GM23338 (cell line): ENCODE results near the gene FURIN. TPM values are rescaled to one million over a fixed set of nuclear protein-coding genes. Genes with fewer than 3 reads are reported as not detected.
A peak's percentile ranks its signal among the peaks of the same experiment; 100 is the strongest.

Source experiments
- ATAC-seq: fragments of 200-7000 bp; cut with Tn5 transposase; 3 replicates; pipeline ENCODE4 v1.9.1; 2020
- DNase-seq: peaks from one replicate; pipeline ENCODE4 v3.0.0-alpha.2; 2015; ENCODE audit warnings: low spot score
- H2AFZ ChIP-seq: fragments of 200-600 bp; sonication (generic); 2 replicates; pipeline ENCODE4 v1.8.0; 2016; ENCODE audit warnings: antibody characterized with exemption, mild to moderate bottlenecking, moderate library complexity
- H3F3A ChIP-seq: fragments of 200-600 bp; sonication (generic); replicated peaks from 2 replicates; pipeline ENCODE4 v1.8.0; 2017; ENCODE audit warnings: antibody characterized with exemption, mixed run types, low read depth
- H3K27ac ChIP-seq: fragments of 200-600 bp; sonication (generic); 2 replicates; pipeline ENCODE4 v1.6.1; 2016; ENCODE audit warnings: low read depth
- H3K27me3 ChIP-seq: fragments of 200-600 bp; sonication (generic); 2 replicates; pipeline ENCODE4 v1.8.0; 2016; ENCODE audit warnings: mild to moderate bottlenecking, mixed run types, moderate library complexity; ENCODE audit not compliant: insufficient read depth
- H3K36me3 ChIP-seq: fragments of 200-600 bp; sonication (generic); 2 replicates; pipeline ENCODE4 v1.8.0; 2016; ENCODE audit warnings: mild to moderate bottlenecking; ENCODE audit not compliant: insufficient read depth
- H3K4me1 ChIP-seq: fragments of 200-600 bp; sonication (generic); 2 replicates; pipeline ENCODE4 v1.8.0; 2016; ENCODE audit warnings: mild to moderate bottlenecking, moderate library complexity; ENCODE audit not compliant: insufficient read depth
- H3K4me2 ChIP-seq: fragments of 200-600 bp; sonication (generic); 2 replicates; pipeline ENCODE4 v1.7.1; 2017; ENCODE audit warnings: mixed run types
- H3K4me3 ChIP-seq: fragments of 200-600 bp; sonication (generic); 2 replicates; pipeline ENCODE4 v1.6.1; 2016; ENCODE audit warnings: mixed run types
- H3K79me2 ChIP-seq: fragments of 200-600 bp; sonication (generic); replicated peaks from 2 replicates; pipeline ENCODE4 v1.8.0; 2017; ENCODE audit warnings: mild to moderate bottlenecking; ENCODE audit not compliant: insufficient read depth
- H3K9me2 ChIP-seq: fragments of 200-600 bp; sonication (generic); 2 replicates; pipeline ENCODE4 v1.8.0; 2017; ENCODE audit not compliant: insufficient read depth
- H4K20me1 ChIP-seq: fragments of 200-600 bp; sonication (generic); replicated peaks from 2 replicates; pipeline ENCODE4 v1.8.0; 2017; ENCODE audit warnings: mild to moderate bottlenecking; ENCODE audit not compliant: insufficient read depth
- H3K27ac Mint-ChIP-seq: 2 replicates; pipeline ENCODE4 v1.8.0; 2020; ENCODE audit warnings: inconsistent platforms, mild to moderate bottlenecking, moderate library complexity, mixed read lengths
- H3K27me3 Mint-ChIP-seq: 3 replicates; pipeline ENCODE4 v1.8.0; 2022; ENCODE audit warnings: low read depth, mild to moderate bottlenecking, moderate library complexity, mixed read lengths, inconsistent platforms; ENCODE audit not compliant: insufficient read depth, poor library complexity
- H3K36me3 Mint-ChIP-seq: 3 replicates; pipeline ENCODE4 v1.8.0; 2021; ENCODE audit warnings: low read depth, mild to moderate bottlenecking, inconsistent platforms, moderate library complexity, mixed read lengths
- H3K4me1 Mint-ChIP-seq: 3 replicates; pipeline ENCODE4 v1.8.0; 2020; ENCODE audit warnings: mild to moderate bottlenecking, inconsistent platforms, mixed read lengths
- H3K4me3 Mint-ChIP-seq: 3 replicates; pipeline ENCODE4 v1.8.0; 2021; ENCODE audit warnings: moderate library complexity, mild to moderate bottlenecking, inconsistent platforms, mixed read lengths
- H3K9me3 Mint-ChIP-seq: 3 replicates; pipeline ENCODE4 v1.8.0; 2020; ENCODE audit warnings: moderate library complexity, mild to moderate bottlenecking, inconsistent platforms, mixed read lengths
- CREB1 ChIP-seq: fragments of 250-450 bp; sonication (Bioruptor Pico); IDR thresholded peaks from 2 replicates; pipeline ENCODE4 v1.5.0; 2020; ENCODE audit warnings: low read depth, mild to moderate bottlenecking, moderate library complexity
- EZH2phosphoT487 ChIP-seq: fragments of 200-600 bp; sonication (generic); IDR thresholded peaks from one replicate; pipeline ENCODE4 v1.8.1; 2018; ENCODE audit warnings: antibody characterized with exemption; ENCODE audit not compliant: unreplicated experiment
- JUNB ChIP-seq: IDR thresholded peaks from one replicate; pipeline ENCODE4 v1.6.1; 2016; ENCODE audit warnings: antibody characterized with exemption; ENCODE audit not compliant: unreplicated experiment
- NANOG ChIP-seq: IDR thresholded peaks from 2 replicates; pipeline ENCODE4 v1.6.1; 2016; ENCODE audit warnings: antibody characterized with exemption, borderline replicate concordance
- POLR2AphosphoS5 ChIP-seq: IDR thresholded peaks from 2 replicates; pipeline ENCODE4 v1.6.1; 2016; ENCODE audit warnings: antibody characterized with exemption, low read depth
- REST ChIP-seq: IDR thresholded peaks from one replicate; pipeline ENCODE4 v1.6.1; 2018; ENCODE audit warnings: antibody characterized with exemption; ENCODE audit not compliant: unreplicated experiment
- STAT1 ChIP-seq: IDR thresholded peaks from one replicate; pipeline ENCODE4 v1.6.1; 2016; ENCODE audit warnings: antibody characterized with exemption; ENCODE audit not compliant: unreplicated experiment
- ZNF114 ChIP-seq: fragments of 250-450 bp; sonication (Bioruptor Pico); IDR thresholded peaks from 2 replicates; pipeline ENCODE4 v1.5.0; 2020; ENCODE audit warnings: mild to moderate bottlenecking, moderate library complexity
- ZNF331 ChIP-seq: fragments of 250-450 bp; sonication (Bioruptor Pico); IDR thresholded peaks from 2 replicates; pipeline ENCODE4 v1.5.0; 2020; ENCODE audit warnings: low read depth, mild to moderate bottlenecking, moderate library complexity
- ZNF462 ChIP-seq: fragments of 250-450 bp; sonication (Bioruptor Pico); IDR thresholded peaks from 2 replicates; pipeline ENCODE4 v1.5.0; 2020; ENCODE audit warnings: mild to moderate bottlenecking, moderate library complexity
- polyA plus RNA-seq: library from polyadenylated mRNA; unstranded; fragments of >200 nt; fragmentation: Nextera tagmentation; extraction: Ambion mirVana; gene quantifications from 2 replicates; pipeline ENCODE4 v1.2.1, GENCODE V29; 2016
- total RNA-seq: library from RNA; depleted of rRNA; stranded (reverse); fragments of >200 nt; shearing (Covaris generic); gene quantifications from 2 replicates; pipeline ENCODE4 v1.2.3, GENCODE V29; 2014

Gene FURIN
- total and polyA plus RNA-seq, 2 experiments from 2014 or later: 6.3 to 20.9 TPM

- no peaks in the 10 kb centered on the region for H3K9me2 ChIP-seq
- H3K4me3 Mint-ChIP-seq: peak overlapping the region; percentile 77
- peak overlapping the region; percentile 90 for H3K4me2 ChIP-seq
- H3K4me1 Mint-ChIP-seq: peaks cover 62% of the 10 kb centered on the region
- peaks cover 55% of the 10 kb centered on the region for H3K4me1 ChIP-seq
- peaks cover 22% of the 10 kb centered on the region for H3K79me2 ChIP-seq
- TF ChIP-seq JUNB: no peak
- no peaks in the 10 kb centered on the region for H3K36me3 ChIP-seq
- peak; percentile 11 for ATAC-seq
- peak; percentile 49 for DNase-seq
- H2AFZ ChIP-seq: peak overlapping the region; percentile 83
- H3K27ac Mint-ChIP-seq: peak overlapping the region; percentile 61; the same call in 1 of the 2 replicates
- H3K9me3 Mint-ChIP-seq: no peaks in the 10 kb centered on the region
- H3K27ac ChIP-seq: peak overlapping the region; percentile 85
- peak overlapping the region; percentile 76 for H3K4me3 ChIP-seq
- no peaks in the 10 kb centered on the region for H4K20me1 ChIP-seq
- peaks cover 22% of the 10 kb centered on the region for H3F3A ChIP-seq
- no peaks in the 10 kb centered on the region for H3K27me3 ChIP-seq
- no peaks in the 10 kb centered on the region; the same call in 2 of the 3 replicates for H3K36me3 Mint-ChIP-seq
- H3K27me3 Mint-ChIP-seq: peaks cover 11% of the 10 kb centered on the region
Measured at GRCh38 chr15:90870354-90871138, 2.2 kb downstream of the FURIN start.

- H3F3A ChIP-seq: peaks cover 22% of the 10 kb centered on the region
- Mint-ChIP-seq H3K27ac (peak overlapping the region; percentile 61; the same call in 1 of the 2 replicates), H3K4me3 (peak overlapping the region; percentile 77), H3K4me1 (peaks cover 62% of the 10 kb centered on the region), H3K36me3 (no peaks in the 10 kb centered on the region; the same call in 2 of the 3 replicates), H3K27me3 (peaks cover 11% of the 10 kb centered on the region), H3K9me3 (no peaks in the 10 kb centered on the region)
- no peaks in the 10 kb centered on the region for H3K9me2 ChIP-seq
- H3K4me3 ChIP-seq: peak overlapping the region; percentile 76
- DNase-seq (peak; percentile 62), ATAC-seq (peak; percentile 4)
- H4K20me1 ChIP-seq: no peaks in the 10 kb centered on the region
- H2AFZ ChIP-seq: peak overlapping the region; percentile 83
- no peaks in the 10 kb centered on the region for H3K27me3 ChIP-seq
- peak overlapping the region; percentile 90 for H3K4me2 ChIP-seq
- peaks cover 55% of the 10 kb centered on the region for H3K4me1 ChIP-seq
- H3K79me2 ChIP-seq: peaks cover 22% of the 10 kb centered on the region
- H3K36me3 ChIP-seq: no peaks in the 10 kb centered on the region
- H3K27ac ChIP-seq: peak overlapping the region; percentile 50; the same call in 1 of the 2 replicates
- no peak for TF ChIP-seq ZNF331 (CRISPR knock-in tag)
- TF ChIP-seq CREB1 (CRISPR knock-in tag): no peak
- TF ChIP-seq REST: no peak
- no peak for TF ChIP-seq ZNF462 (CRISPR knock-in tag)
- TF ChIP-seq JUNB: no peak
- TF ChIP-seq ZNF114 (CRISPR knock-in tag): no peak
- no peak for TF ChIP-seq EZH2phosphoT487
- TF ChIP-seq POLR2AphosphoS5: no peak
- no peak for TF ChIP-seq STAT1
- no peak for TF ChIP-seq NANOG
Measured at GRCh38 chr15:90871139-90871715, 2.8 kb downstream of the FURIN start.
